ENCODE data around the gene HYKK. TPM values are rescaled to one million over a fixed set of nuclear protein-coding genes. Genes with fewer than 3 reads are reported as not detected.

The HYKK gene
- total RNA-seq, 1 experiment from 2014 or later, result 19.8 TPM

- H3K27me3 ChIP-seq (ENCODE audit: control insufficient read depth, insufficient read depth, low read length), result no peaks in the 10 kb centered on the region
- DNase-seq (ENCODE audit: low read depth, low spot score) (no peak), ATAC-seq (no peak)
- POLR2A ChIA-PET, result no interaction called here
- no peak overlapping the region for H3K27ac ChIP-seq (ENCODE audit: low read length)
- no TSS peak for BruUV-seq (replicated peaks)
- no peaks in the 10 kb centered on the region for H3K9me3 ChIP-seq (ENCODE audit: control insufficient read depth, insufficient read depth, low read depth, low read length)
- TF ChIP-seq POLR2AphosphoS5 (IDR thresholded peaks at IDR 0.05; ENCODE audit: low read depth, low read length) (no peak), TCF7L2 (IDR thresholded peaks at IDR 0.05; ENCODE audit: low read depth, low read length) (no peak), CTCF (IDR thresholded peaks at IDR 0.05) (no peak), SIN3A (IDR thresholded peaks at IDR 0.05; ENCODE audit: borderline replicate concordance, insufficient read depth, low read depth, low read length) (no peak)
- TF ChIP-seq, protein P1, sequence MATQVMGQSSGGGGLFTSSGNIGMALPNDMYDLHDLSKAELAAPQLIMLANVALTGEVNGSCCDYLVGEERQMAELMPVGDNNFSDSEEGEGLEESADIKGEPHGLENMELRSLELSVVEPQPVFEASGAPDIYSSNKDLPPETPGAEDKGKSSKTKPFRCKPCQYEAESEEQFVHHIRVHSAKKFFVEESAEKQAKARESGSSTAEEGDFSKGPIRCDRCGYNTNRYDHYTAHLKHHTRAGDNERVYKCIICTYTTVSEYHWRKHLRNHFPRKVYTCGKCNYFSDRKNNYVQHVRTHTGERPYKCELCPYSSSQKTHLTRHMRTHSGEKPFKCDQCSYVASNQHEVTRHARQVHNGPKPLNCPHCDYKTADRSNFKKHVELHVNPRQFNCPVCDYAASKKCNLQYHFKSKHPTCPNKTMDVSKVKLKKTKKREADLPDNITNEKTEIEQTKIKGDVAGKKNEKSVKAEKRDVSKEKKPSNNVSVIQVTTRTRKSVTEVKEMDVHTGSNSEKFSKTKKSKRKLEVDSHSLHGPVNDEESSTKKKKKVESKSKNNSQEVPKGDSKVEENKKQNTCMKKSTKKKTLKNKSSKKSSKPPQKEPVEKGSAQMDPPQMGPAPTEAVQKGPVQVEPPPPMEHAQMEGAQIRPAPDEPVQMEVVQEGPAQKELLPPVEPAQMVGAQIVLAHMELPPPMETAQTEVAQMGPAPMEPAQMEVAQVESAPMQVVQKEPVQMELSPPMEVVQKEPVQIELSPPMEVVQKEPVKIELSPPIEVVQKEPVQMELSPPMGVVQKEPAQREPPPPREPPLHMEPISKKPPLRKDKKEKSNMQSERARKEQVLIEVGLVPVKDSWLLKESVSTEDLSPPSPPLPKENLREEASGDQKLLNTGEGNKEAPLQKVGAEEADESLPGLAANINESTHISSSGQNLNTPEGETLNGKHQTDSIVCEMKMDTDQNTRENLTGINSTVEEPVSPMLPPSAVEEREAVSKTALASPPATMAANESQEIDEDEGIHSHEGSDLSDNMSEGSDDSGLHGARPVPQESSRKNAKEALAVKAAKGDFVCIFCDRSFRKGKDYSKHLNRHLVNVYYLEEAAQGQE (IDR thresholded peaks at IDR 0.05; ENCODE audit: insufficient read depth in 1 of 2, low read depth in 2 of 2, low read length in 1 of 2), result no peak
- in situ Hi-C loops (cut with HindIII; ENCODE audit: low pct_unique_long_range_greater_than_20kb, low sequenced_read_pairs) (no loop called here), intact Hi-C loops (cut with micrococcal nuclease; ENCODE audit: unreplicated experiment) (no loop called here)
- peaks cover 32% of the 10 kb centered on the region for H3K36me3 ChIP-seq (ENCODE audit: control insufficient read depth, insufficient read depth, low read length)
- CTCF ChIA-PET, result no interaction called here
- H3K4me3 ChIP-seq (ENCODE audit: low read depth in 2 of 2, low read length in 2 of 2), result no peak overlapping the region
- H3K4me1 ChIP-seq (ENCODE audit: control insufficient read depth, insufficient read depth, low read length), result 0 out of 2 replicates have a peak, but pooled peaks cover 2% of the 10 kb centered on the region
Measured at GRCh38 chr15:78501857-78502256, 5.5 kb upstream of the HYKK start.

- intact Hi-C loops (cut with micrococcal nuclease; ENCODE audit: unreplicated experiment), result no loop called here
- ATAC-seq (no peak), DNase-seq (ENCODE audit: low read depth, low spot score) (no peak)
- CTCF ChIA-PET, result no interaction called here
- in situ Hi-C loops (cut with HindIII; ENCODE audit: low pct_unique_long_range_greater_than_20kb, low sequenced_read_pairs), result no loop called here
- no peak for TF ChIP-seq SIN3A (IDR thresholded peaks at IDR 0.05; ENCODE audit: borderline replicate concordance, insufficient read depth, low read depth, low read length)
- TF ChIP-seq POLR2AphosphoS5 (IDR thresholded peaks at IDR 0.05; ENCODE audit: low read depth, low read length), result 0 out of 2 replicates have a peak, but pooled peaks have one; percentile 33
- TF ChIP-seq TCF7L2 (IDR thresholded peaks at IDR 0.05; ENCODE audit: low read depth, low read length), result no peak
- TF ChIP-seq, protein P1 (IDR thresholded peaks at IDR 0.05; ENCODE audit: insufficient read depth in 1 of 2, low read depth in 2 of 2, low read length in 1 of 2), result no peak
- TF ChIP-seq CTCF (IDR thresholded peaks at IDR 0.05), result no peak
- no TSS peak for BruUV-seq (replicated peaks)
- POLR2A ChIA-PET, result no interaction called here
- Histone ChIP-seq H3K4me3 (ENCODE audit: low read depth in 2 of 2, low read length in 2 of 2) (no peak overlapping the region), H3K27me3 (ENCODE audit: control insufficient read depth, insufficient read depth, low read length) (no peaks in the 10 kb centered on the region), H3K4me1 (ENCODE audit: control insufficient read depth, insufficient read depth, low read length) (0 out of 2 replicates have a peak, but pooled peaks cover 2% of the 10 kb centered on the region), H3K27ac (ENCODE audit: low read length) (no peak overlapping the region), H3K36me3 (ENCODE audit: control insufficient read depth, insufficient read depth, low read length) (peaks cover 24% of the 10 kb centered on the region), H3K9me3 (ENCODE audit: control insufficient read depth, insufficient read depth, low read depth, low read length) (no peaks in the 10 kb centered on the region)
Measured at GRCh38 chr15:78502641-78503040, 4.7 kb upstream of the HYKK start.

Measured in Panc1 (cell line).